HG02981 (cell line): ENCODE data around the gene CUL2.
A peak's percentile ranks its signal among the peaks of the same experiment; 100 is the strongest.
"Not testable (repeated sequence)": the region's sequence is repeated elsewhere in the genome, so short reads cannot be mapped to it uniquely, and the experiment has no call there.

Source experiments
- ATAC-seq: cut with Tn5 transposase; IDR thresholded peaks from one replicate; pipeline ENCODE4 v1.9.1; 2021; ENCODE audit warnings: mild to moderate bottlenecking, moderate library complexity; ENCODE audit not compliant: unreplicated experiment

The CUL2 gene

DNA sequence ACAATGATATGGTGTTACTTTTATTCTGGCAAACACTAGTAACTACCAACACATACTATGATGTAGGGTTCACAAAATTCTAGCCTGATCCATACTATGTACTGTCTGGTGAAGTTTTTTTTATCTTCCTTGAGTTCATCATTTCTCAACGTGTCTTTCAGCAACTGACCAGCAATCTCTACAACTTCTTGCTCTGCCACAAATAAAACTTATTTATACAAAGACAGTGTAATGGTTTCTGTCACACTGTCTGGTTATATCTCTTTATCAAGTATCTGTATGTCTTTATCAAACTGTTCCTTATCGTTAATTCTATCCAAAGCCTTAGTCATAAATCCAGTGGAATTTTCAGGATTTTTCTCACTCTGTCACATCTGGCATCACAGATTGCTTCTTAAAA is 69.7 kb downstream of the CUL2 start:
- no peak for ATAC-seq

DNA sequence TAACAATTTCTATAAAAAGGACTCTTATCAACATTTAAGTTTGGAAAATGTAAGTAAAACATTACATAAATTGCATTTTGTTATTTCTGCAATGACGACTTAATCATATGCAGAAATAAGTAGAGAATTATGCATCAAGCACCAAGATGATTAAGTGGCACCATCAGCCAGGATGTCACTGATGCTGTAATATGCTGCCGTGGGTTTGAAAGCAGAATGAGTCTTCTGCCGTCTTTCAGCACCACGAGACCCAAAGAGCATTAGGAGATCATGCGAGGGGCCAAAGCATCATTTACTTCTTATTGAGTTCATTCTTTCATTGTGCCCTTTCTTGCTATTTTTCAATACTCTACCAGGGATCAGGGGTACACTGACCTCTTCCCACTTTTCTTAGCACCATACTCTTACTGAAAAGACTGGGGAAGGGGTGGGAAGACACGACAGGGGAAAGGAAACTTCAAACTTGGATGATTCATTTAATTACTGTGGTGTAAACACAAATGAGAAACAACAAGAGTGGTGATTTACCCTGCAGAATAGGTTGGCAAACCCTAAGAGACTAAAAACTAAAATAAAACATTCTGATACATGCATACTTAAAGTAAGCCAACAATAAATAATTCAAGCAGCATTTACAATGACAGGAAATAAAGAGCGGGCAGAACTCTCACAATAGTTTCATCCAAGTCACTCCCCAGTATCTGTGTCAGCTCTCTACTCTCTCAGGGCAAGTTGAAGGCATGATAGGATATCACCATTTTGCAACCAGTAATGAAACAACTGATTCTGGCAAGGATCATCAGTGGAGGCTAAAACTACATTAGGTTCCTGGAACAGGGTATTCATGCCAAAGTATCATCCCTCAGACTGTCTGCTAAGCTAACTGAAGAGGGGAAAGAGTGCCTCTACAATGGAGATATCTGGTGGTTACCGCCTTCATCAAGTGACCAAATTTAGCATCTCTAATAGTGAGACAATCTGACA is 70.8 kb downstream of the CUL2 start:
- no peak for ATAC-seq

DNA sequence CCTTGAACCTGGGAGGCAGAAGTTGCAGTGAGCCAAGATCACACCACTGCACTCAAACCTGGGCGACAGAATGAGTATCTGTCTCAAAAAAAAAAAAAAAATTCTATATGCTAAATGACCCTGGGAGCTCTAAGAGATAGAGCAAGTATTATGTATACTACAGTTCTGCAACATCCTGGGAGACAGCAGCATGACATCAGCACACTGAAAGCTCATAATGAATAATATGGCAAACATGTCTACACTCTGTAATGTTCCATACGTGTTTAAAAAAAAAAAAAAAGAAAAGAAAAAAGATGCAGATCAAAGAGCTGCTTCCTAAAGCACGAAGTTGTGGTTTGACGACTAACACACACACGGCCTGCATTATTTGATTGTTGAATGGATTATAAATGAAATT is 72.5 kb downstream of the CUL2 start:
- ATAC-seq, result no peak

DNA sequence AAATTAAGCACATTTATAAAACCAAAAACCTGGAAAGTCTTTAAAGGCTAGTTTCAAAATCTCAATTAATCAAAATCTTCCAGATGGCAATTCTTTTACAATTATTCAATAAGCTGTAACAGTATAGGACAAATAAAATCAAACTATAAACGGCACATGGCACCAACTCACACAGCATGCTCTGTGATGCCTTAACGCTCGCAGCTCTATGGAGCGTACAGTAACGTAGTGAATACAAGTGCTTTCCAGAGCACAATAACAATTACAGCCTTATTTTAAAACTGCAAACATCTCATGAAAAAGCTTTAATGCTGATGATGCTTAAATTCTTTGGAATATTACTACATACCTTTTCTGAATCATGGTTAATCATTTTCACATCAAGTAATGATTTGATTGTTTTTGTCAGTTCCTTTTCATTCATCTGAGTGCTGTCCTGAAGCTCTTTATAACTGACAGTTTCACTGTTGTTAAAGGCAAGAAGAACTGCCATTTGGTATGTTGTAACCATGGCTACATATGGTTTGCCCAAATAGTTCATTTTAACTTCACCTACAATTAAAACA is 74.2 kb downstream of the CUL2 start:
- ATAC-seq, result no peak

DNA sequence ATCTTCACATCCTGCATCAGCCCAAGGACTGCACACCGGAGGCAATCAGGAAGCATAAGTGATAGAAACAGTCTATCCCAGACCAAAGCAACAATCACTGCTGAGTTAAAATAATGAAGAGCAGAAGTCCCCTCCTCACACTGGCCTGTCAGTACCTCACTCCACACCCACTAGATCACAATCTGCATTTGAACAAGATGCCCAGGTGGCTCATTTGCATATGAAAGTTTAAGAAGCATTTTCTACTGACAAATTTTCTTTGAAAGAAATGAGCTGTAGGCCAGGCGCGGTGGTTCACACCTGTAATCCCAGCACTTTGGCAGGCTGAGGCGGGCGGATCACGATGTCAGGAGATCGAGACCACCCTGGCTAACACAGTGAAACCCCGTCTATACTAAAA is 77.4 kb downstream of the CUL2 start:
- no peak for ATAC-seq

DNA sequence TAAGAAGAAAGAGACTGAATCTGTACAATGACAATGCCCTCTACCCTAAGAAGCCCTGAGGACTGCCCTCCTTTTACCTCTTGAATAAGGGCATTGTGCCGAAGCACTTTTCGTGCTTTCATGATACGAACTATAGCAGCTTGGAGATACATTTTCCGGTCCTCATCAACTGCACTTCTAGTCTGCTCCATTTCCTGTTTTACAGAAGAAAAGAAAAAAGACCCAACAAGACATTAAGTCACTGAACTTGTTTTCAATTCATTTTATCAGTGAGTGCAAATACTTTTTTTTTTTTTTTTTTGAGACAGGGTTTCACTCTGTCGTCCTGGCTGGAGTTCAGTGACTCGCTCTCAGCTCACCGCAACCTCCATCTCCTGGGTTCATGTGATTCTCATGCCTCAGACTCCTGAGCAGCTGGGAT is 78.4 kb downstream of the CUL2 start:
- no peak for ATAC-seq

GRCh38 chr10:35007858-35008301 is 82.3 kb downstream of the CUL2 start:
- ATAC-seq, result no peak

GRCh38 chr10:35006836-35007235 is 83.3 kb downstream of the CUL2 start:
- no peak for ATAC-seq

- ATAC-seq, result no peak
Observed at GRCh38 chr10:35005868-35006267, 84.3 kb downstream of the CUL2 start.

- no peak for ATAC-seq
Observed at GRCh38 chr10:35004651-35005050, 85.5 kb downstream of the CUL2 start.

DNA sequence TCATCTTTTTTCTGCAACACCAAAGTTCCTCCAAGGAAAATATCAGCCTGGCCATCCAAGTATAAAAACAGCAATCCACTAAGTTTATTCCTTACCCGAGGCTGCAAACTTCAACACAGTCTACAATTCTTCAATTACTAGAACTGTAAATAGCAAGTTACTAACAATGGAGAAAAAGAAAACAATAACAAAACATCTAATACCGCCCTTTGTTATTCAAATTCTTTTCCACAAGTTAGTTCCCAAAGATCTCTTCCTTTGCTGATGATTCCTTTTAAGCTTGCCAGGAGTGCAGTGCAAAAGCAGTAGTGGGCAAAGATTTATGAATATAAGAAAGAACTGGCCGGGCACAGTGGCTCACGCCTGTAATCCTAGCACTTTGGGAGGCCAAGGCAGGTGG is 86.2 kb downstream of the CUL2 start:
- no peak for ATAC-seq

DNA sequence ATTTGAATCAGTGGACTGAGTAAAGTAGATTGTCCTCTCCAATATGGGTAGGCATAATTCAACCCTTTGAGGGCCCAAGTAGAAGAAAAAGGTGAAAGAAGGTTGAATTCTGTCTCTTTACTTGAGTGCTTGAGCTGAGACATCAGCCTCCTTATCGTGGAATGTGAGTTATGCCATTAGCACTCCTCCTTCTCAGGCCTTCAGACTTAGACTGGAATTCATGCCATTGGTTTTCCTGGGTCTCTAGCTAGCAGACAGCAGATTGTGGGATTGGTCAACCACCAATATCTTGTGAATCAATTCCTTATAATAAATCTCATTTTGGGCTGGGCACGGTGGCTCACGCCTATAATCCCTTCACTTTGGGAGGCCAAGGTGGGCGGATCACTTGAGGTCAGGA is 89.2 kb downstream of the CUL2 start:
- ATAC-seq, result no peak

DNA sequence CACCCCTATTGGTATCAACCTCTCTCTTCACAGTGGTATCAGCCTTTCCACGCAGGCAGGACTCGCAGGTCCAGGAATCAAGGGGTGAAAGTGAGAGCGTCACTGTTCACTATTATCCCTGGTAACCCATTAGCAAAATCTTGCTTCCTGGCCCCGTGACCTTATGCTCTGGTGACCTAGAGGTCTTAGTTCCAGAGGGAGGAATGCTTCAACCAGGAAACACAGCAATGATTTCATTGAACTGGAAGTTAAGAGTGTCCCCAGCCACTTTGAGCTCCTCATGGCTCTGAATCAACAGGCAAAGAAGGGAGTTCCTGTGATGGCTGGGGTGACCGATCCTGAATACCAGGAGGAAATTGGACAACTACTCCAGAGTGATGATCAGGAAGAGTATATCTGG is 90.6 kb downstream of the CUL2 start:
- no peak for ATAC-seq

GRCh38 chr10:34998940-34999339 is 91.2 kb downstream of the CUL2 start:
- no peak for ATAC-seq

DNA sequence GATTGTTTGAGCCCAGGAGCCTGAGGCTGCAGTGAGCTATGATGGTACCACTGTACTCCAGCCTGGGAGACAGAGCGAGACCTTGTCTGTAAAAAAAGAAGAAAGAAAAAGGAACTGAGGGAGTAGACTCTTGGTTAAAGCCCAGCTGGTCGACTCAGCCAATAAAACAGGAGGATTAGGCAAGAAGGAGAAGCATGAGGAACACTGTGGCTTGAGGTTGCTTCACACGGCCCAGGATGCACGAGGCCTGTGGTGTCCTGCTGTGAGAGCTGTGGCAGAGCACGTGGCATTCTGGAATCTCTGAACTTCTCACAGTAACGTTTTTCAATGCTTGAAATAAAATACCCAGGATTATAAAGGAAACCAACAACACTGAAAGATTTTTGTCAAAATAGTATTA is 93.3 kb downstream of the CUL2 start:
- no peak for ATAC-seq

DNA sequence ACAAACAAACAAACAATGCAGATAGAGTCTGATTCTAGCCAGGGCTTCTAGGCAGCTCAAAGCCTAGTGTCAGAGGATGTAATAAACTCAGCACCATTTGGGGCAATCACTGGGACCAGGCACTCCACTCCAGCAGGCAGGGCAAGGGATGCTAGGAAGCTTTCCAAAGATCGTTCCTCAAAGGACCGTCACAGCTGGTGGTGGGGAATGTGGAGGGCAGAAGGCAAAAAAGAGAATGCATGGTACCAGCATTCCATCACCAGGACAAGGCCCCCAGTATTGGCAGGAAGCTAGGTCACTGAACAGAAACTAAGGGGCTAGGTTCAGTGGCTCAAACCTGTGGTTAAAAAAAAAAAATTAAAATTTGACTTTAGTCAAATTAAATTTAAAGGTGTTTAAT is 94.2 kb downstream of the CUL2 start:
- no peak for ATAC-seq

GRCh38 chr10:34994565-34995142 is 95.5 kb downstream of the CUL2 start:
- peak; percentile 92 for ATAC-seq

- ATAC-seq, result no peak
Observed at GRCh38 chr10:34993782-34994181, 96.4 kb downstream of the CUL2 start.

- not testable (repeated sequence) for ATAC-seq
Observed at GRCh38 chr10:34991117-34991516, 99.0 kb downstream of the CUL2 start.

DNA sequence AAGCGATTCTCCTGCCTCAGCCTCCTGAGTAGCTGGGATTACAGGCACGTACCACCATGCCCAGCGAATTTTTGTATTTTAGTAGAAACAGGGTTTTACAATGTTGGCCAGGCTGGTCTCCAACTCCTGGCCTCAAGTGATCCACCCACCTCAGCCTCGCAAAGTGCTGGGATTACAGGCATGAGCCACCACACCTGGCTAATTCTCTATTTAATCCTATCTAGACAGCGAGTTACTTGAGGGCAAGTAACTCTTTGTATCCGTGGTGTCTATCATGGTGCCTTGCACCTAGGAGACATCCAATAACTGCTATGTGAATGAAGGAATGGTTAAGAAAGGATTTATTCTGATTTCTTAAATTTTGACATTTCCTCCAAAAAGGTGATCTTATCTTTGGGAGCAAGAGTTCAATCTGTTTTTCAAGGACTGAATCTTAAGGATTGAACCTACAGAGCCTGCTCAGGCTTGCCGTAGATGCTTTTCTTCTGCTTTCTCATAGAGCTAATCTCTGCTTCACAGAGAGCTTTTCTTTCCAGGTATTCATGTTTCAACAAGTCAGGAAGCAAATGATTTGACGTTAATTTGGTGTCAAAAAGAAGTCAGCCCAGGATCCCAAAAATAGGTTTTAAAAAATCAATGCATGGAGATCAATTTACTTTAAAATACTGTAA is 101.6 kb downstream of the CUL2 start:
- no peak for ATAC-seq

- ATAC-seq, result no peak
Observed at GRCh38 chr10:34985823-34986222, 104.3 kb downstream of the CUL2 start.
